Activated naive CD4-positive, alpha-beta T cell treated with anti-CD3 and anti-CD28 coated beads for 36 hours (primary cell): Measurements from ENCODE around the gene KLF16. TPM values are rescaled to one million over a fixed set of nuclear protein-coding genes. Genes with fewer than 3 reads are reported as not detected.

Experiments used
- microRNA-seq: library from miRNA; unstranded; fragments of <30 nt; microRNA quantifications from one replicate; pipeline ENCODE4 v1.2.0, GENCODE V29; 2022; ENCODE audit warnings: borderline microRNAs expressed, borderline replicate concordance
- total RNA-seq, 2 experiments: library from RNA; stranded (reverse); gene quantifications; one replicate each; pipeline ENCODE4 v1.2.3, GENCODE V29; 2021

The KLF16 gene
- total RNA-seq, 2 experiments from 2014 or later, result 13.5 to 15.0 TPM

Small RNAs within 50 kb of the gene (microRNA-seq; reads per million reads assigned to microRNA genes)
- gene MIR1909, result not detected

Other genes starting within 250 kb of the KLF16 start
- gene TCF3, start 211.0 kb downstream of the KLF16 start, total RNA-seq, result 10 to 100 TPM; 84.8 to 86.7 TPM
- not detected for gene ONECUT3, start 110.1 kb downstream of the KLF16 start, total RNA-seq
- gene ATP8B3, start 51.3 kb downstream of the KLF16 start, total RNA-seq, result 1 to 10 TPM; 6.1 to 8.4 TPM
- 10 to 100 TPM; 39.8 to 47.6 TPM for gene REXO1, start 15.1 kb downstream of the KLF16 start, total RNA-seq
- 10 to 100 TPM; 79.3 to 79.9 TPM for gene ABHD17A, start 21.9 kb upstream of the KLF16 start, total RNA-seq
- 1 to 10 TPM; 3.0 to 3.4 TPM for gene ADAT3, start 41.8 kb upstream of the KLF16 start, total RNA-seq
- 10 to 100 TPM; 12.1 to 14.5 TPM for gene SCAMP4, start 41.8 kb upstream of the KLF16 start, total RNA-seq
- gene CSNK1G2, start 77.6 kb upstream of the KLF16 start, total RNA-seq, result 10 to 100 TPM; 50.6 to 51.0 TPM
- 10 to 100 TPM; 37.0 to 49.0 TPM for gene BTBD2, start 152.1 kb upstream of the KLF16 start, total RNA-seq
- 100 to 1,000 TPM; 155 to 157 TPM for gene MKNK2, start 187.7 kb upstream of the KLF16 start, total RNA-seq
- gene MOB3A, start 232.7 kb upstream of the KLF16 start, total RNA-seq, result 10 to 100 TPM; 43.7 to 44.1 TPM
- gene IZUMO4, start 233.3 kb upstream of the KLF16 start, total RNA-seq, result 10 to 100 TPM; 13.1 to 14.2 TPM